HepG2 (cell line): ENCODE results near the gene MYBPC2. TPM values are rescaled to one million over a fixed set of nuclear protein-coding genes. Genes with fewer than 3 reads are reported as not detected.
A peak's percentile ranks its signal among the peaks of the same experiment; 100 is the strongest.

ENCODE experiments used
- AFF4 ChIP-seq: sonication (generic); formaldehyde crosslinking; IDR thresholded peaks from 2 replicates; pipeline ENCODE4 v1.4.0; 2020; ENCODE audit warnings: missing genetic modification reagents
- AKAP8 ChIP-seq: sonication (generic); formaldehyde crosslinking; IDR thresholded peaks from 2 replicates; pipeline ENCODE4 v1.5.1; 2020; ENCODE audit warnings: mild to moderate bottlenecking, missing genetic modification reagents
- GTF3A ChIP-seq: sonication (generic); formaldehyde crosslinking; conservative IDR thresholded peaks from 2 replicates; pipeline ENCODE4 v1.4.0; 2020; ENCODE audit warnings: mild to moderate bottlenecking, missing genetic modification reagents
- HIVEP1 ChIP-seq: sonication (generic); formaldehyde crosslinking; IDR thresholded peaks from 2 replicates; pipeline ENCODE4 v1.4.0; 2020; ENCODE audit warnings: mild to moderate bottlenecking, missing genetic modification reagents
- HOXA3 ChIP-seq: sonication (generic); formaldehyde crosslinking; IDR thresholded peaks from 2 replicates; pipeline ENCODE4 v1.5.0; 2020; ENCODE audit warnings: missing genetic modification reagents
- KLF13 ChIP-seq: sonication (generic); formaldehyde crosslinking; IDR thresholded peaks from 2 replicates; pipeline ENCODE4 v1.4.0; 2020; ENCODE audit warnings: mild to moderate bottlenecking, missing genetic modification reagents
- PRPF4 ChIP-seq: fragments of 200-400 bp; formaldehyde crosslinking; IDR thresholded peaks from 2 replicates; pipeline ENCODE4 v1.6.1; 2016; ENCODE audit warnings: low read length, low read depth; ENCODE audit not compliant: poor library complexity, severe bottlenecking
- RAD51 ChIP-seq: fragments of 450-650 bp; IDR thresholded peaks from 2 replicates; pipeline ENCODE4 v1.6.1; 2016; ENCODE audit warnings: borderline replicate concordance
- SIN3B ChIP-seq: fragments of 150-350 bp; IDR thresholded peaks from 2 replicates; pipeline ENCODE4 v1.6.1; 2014; ENCODE audit warnings: low read length
- STAT6 ChIP-seq: sonication (generic); formaldehyde crosslinking; IDR thresholded peaks from 2 replicates; pipeline ENCODE4 v1.4.0; 2020; ENCODE audit warnings: missing genetic modification reagents, mild to moderate bottlenecking, borderline replicate concordance
- SUZ12 ChIP-seq: fragments of 150-350 bp; IDR thresholded peaks from 2 replicates; pipeline ENCODE4 v1.6.1; 2014; ENCODE audit warnings: low read depth, low read length
- TEAD3 ChIP-seq: optimal IDR thresholded peaks from 2 replicates; pipeline ENCODE3; 2016; ENCODE audit warnings: borderline replicate concordance
- THAP11 ChIP-seq: IDR thresholded peaks from 2 replicates; pipeline ENCODE4 v1.6.1; 2016; ENCODE audit warnings: missing biosample characterization, missing genetic modification reagents
- ZBTB7A ChIP-seq: sonication (generic); formaldehyde crosslinking; IDR thresholded peaks from 2 replicates; pipeline ENCODE4 v1.8.0; 2022; ENCODE audit warnings: mild to moderate bottlenecking, missing genetic modification reagents
- ZNF331 ChIP-seq: sonication (generic); formaldehyde crosslinking; IDR thresholded peaks from 2 replicates; pipeline ENCODE4 v1.4.0; 2020; ENCODE audit warnings: missing genetic modification reagents
- ZNF335 ChIP-seq: sonication (generic); formaldehyde crosslinking; IDR thresholded peaks from 2 replicates; pipeline ENCODE4 v1.4.0; 2020; ENCODE audit warnings: missing genetic modification reagents
- ZNF468 ChIP-seq: sonication (generic); formaldehyde crosslinking; IDR thresholded peaks from 2 replicates; pipeline ENCODE4 v1.8.0; 2022; ENCODE audit warnings: mild to moderate bottlenecking, moderate library complexity, missing genetic modification reagents
- ZNF530 ChIP-seq: sonication (generic); formaldehyde crosslinking; IDR thresholded peaks from 2 replicates; pipeline ENCODE4 v1.5.0; 2020; ENCODE audit warnings: low read depth, mild to moderate bottlenecking, missing genetic modification reagents
- ZNF563 ChIP-seq: sonication (generic); formaldehyde crosslinking; IDR thresholded peaks from 2 replicates; pipeline ENCODE4 v1.8.0; 2022; ENCODE audit warnings: mild to moderate bottlenecking, moderate library complexity, missing genetic modification reagents
- ZNF737 ChIP-seq: sonication (generic); formaldehyde crosslinking; IDR thresholded peaks from 2 replicates; pipeline ENCODE4 v1.5.0; 2020; ENCODE audit warnings: missing genetic modification reagents, mild to moderate bottlenecking, borderline replicate concordance
- ZSCAN12 ChIP-seq: sonication (generic); formaldehyde crosslinking; IDR thresholded peaks from 2 replicates; pipeline ENCODE4 v1.9.0; 2021; ENCODE audit warnings: mild to moderate bottlenecking, missing genetic modification reagents
- polyA plus RNA-seq, 8 experiments: library from polyadenylated mRNA; depleted of rRNA in 3 of 8; stranded (reverse) in 7 of 8; unstranded in 1 of 8; fragments of >200 nt; fragmentation: Illumina TruSeq in 4 of 8; extraction: Trizol in 4 of 8; gene quantifications; 2 replicates each; pipeline versions ENCODE4 v1.2.1 to v1.2.3, GENCODE V29; 2011 to 2016; ENCODE audit warnings: low read depth in 4 of 8, missing spikeins in 1 of 8, mixed read lengths in 1 of 8; ENCODE audit not compliant: insufficient read depth in 1 of 8
- total RNA-seq, 5 experiments: library from RNA; depleted of rRNA; stranded (reverse); fragments of >200 nt; fragmentation: Illumina TruSeq; extraction: Trizol; gene quantifications; 2 replicates each; pipeline ENCODE4 v1.2.3, GENCODE V29; 2016; ENCODE audit warnings: low read depth in 1 of 5
- TF ChIP-seq, protein P1 (sequence below): sonication (generic); formaldehyde crosslinking; conservative IDR thresholded peaks from 2 replicates; pipeline ENCODE4 v1.4.0; 2020; ENCODE audit warnings: missing genetic modification reagents

Gene MYBPC2
- total and polyA plus RNA-seq, 2 of the 13 experiments (the other 11 are each of a cell fraction or from before 2014, with no cell fraction given): not detected

GRCh38 chr19:50383852-50384684 lies 48.6 kb upstream of the MYBPC2 start, which contains the start of gene POLD1 (continued):
- TF ChIP-seq SIN3B (peak; percentile 43; the same call in 1 of the 2 replicates), ZNF468 (no peak), HIVEP1 (CRISPR knock-in tag) (no peak), RAD51 (no peak), TEAD3 (CRISPR knock-in tag) (peak; percentile 21), THAP11 (CRISPR knock-in tag) (peak; percentile 78), ZNF530 (no peak), SUZ12 (no peak), KLF13 (CRISPR knock-in tag) (no peak), GTF3A (CRISPR knock-in tag) (no peak), STAT6 (CRISPR knock-in tag) (no peak; the same call in 1 of the 2 replicates), ZSCAN12 (CRISPR knock-in tag) (no peak), ZNF563 (peak; percentile 10; the same call in 1 of the 2 replicates), ZNF737 (no peak), ZBTB7A (CRISPR knock-in tag) (0 out of 2 replicates have a peak, but pooled peaks have one; percentile 52), ZNF331 (CRISPR knock-in tag) (no peak), HOXA3 (CRISPR knock-in tag) (peak; percentile 69), ZNF335 (CRISPR knock-in tag) (no peak), PRPF4 (no peak), AKAP8 (CRISPR knock-in tag) (peak; percentile 96), AFF4 (CRISPR knock-in tag) (no peak)
- TF ChIP-seq, protein P1, sequence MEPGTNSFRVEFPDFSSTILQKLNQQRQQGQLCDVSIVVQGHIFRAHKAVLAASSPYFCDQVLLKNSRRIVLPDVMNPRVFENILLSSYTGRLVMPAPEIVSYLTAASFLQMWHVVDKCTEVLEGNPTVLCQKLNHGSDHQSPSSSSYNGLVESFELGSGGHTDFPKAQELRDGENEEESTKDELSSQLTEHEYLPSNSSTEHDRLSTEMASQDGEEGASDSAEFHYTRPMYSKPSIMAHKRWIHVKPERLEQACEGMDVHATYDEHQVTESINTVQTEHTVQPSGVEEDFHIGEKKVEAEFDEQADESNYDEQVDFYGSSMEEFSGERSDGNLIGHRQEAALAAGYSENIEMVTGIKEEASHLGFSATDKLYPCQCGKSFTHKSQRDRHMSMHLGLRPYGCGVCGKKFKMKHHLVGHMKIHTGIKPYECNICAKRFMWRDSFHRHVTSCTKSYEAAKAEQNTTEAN (CRISPR knock-in tag): 0 out of 2 replicates have a peak, but pooled peaks have one; percentile 15
